Nephron (organoid): ENCODE measurements around the gene RBFA.
"Not testable (repeated sequence)": the region's sequence is repeated elsewhere in the genome, so short reads cannot be mapped to it uniquely, and the experiment has no call there.

ENCODE experiments used
- H3K27ac Mint-ChIP-seq, 3 experiments: 2 replicates each; pipeline ENCODE4 v1.8.0; 2020; ENCODE audit warnings: mixed read lengths in 3 of 3, mild to moderate bottlenecking in 2 of 3, moderate library complexity in 1 of 3
- H3K27me3 Mint-ChIP-seq: 2 replicates; pipeline ENCODE4 v1.8.0; 2021; ENCODE audit warnings: low read depth, mild to moderate bottlenecking, moderate library complexity, mixed read lengths
- H3K36me3 Mint-ChIP-seq: 2 replicates; pipeline ENCODE4 v1.8.0; 2020; ENCODE audit warnings: low read depth, mixed read lengths
- H3K4me1 Mint-ChIP-seq: 2 replicates; pipeline ENCODE4 v1.8.0; 2020; ENCODE audit warnings: mixed read lengths
- H3K4me3 Mint-ChIP-seq, 3 experiments: 2 replicates each; pipeline ENCODE4 v1.8.0; 2020; ENCODE audit warnings: mild to moderate bottlenecking in 3 of 3, mixed read lengths in 3 of 3, moderate library complexity in 2 of 3
- H3K9me3 Mint-ChIP-seq: 2 replicates; pipeline ENCODE4 v1.8.0; 2020; ENCODE audit warnings: mixed read lengths
- CTCF ChIP-seq, 3 experiments: fragments of 200-600 bp; sonication (generic); IDR thresholded peaks; one replicate each; pipeline ENCODE4 v1.5.0; 2021; ENCODE audit warnings: antibody characterized with exemption in 3 of 3; ENCODE audit not compliant: unreplicated experiment in 3 of 3

RBFA gene

GRCh38 chr18:79988451-79989194 lies 45.6 kb upstream of the RBFA start, which contains the start of gene TXNL4A:
Gene TXNL4A, minus strand, starts transcription at chr18:79988563. Its CDS starts 171 bp downstream, at chr18:79988392.
- no peaks in the 10 kb centered on the region for H3K9me3 Mint-ChIP-seq
- no peaks in the 10 kb centered on the region for H3K27me3 Mint-ChIP-seq
- H3K4me3 Mint-ChIP-seq = peak within 1 kb of the TSS; percentile 91 to 97 (median 95)
- H3K4me1 Mint-ChIP-seq = peaks cover 22% of the 10 kb centered on the region
- peaks cover 21% of the 10 kb centered on the region for H3K36me3 Mint-ChIP-seq
- no peak for TF ChIP-seq CTCF (IDR thresholded peaks at IDR 0.05; ENCODE audit: unreplicated experiment in 3 of 3)
- peak within 1 kb of the TSS; percentile 95 to 98 (median 98) for H3K27ac Mint-ChIP-seq

- Mint-ChIP-seq H3K36me3 (peaks cover 16% of the 10 kb centered on the region), H3K27me3 (no peaks in the 10 kb centered on the region), H3K4me3 (peak overlapping the region; percentile 91 to 97 (median 95)), H3K9me3 (no peaks in the 10 kb centered on the region), H3K27ac (peak overlapping the region; percentile 95 to 98 (median 98)), H3K4me1 (peaks cover 22% of the 10 kb centered on the region)
- no peak for TF ChIP-seq CTCF (IDR thresholded peaks at IDR 0.05; ENCODE audit: unreplicated experiment in 3 of 3)
These were observed 45.1 kb upstream of the RBFA start for GRCh38 chr18:79989195-79989497.

- no peaks in the 10 kb centered on the region for H3K9me3 Mint-ChIP-seq
- H3K4me3 Mint-ChIP-seq = no peak overlapping the region
- peak overlapping the region in 1 of 3 experiments; percentile 83 for H3K27ac Mint-ChIP-seq
- peaks cover 5% of the 10 kb centered on the region for H3K36me3 Mint-ChIP-seq
- H3K4me1 Mint-ChIP-seq = peaks cover 13% of the 10 kb centered on the region
- no peaks in the 10 kb centered on the region for H3K27me3 Mint-ChIP-seq
- TF ChIP-seq CTCF (IDR thresholded peaks at IDR 0.05; ENCODE audit: unreplicated experiment in 3 of 3) = no peak
These were observed 42.7 kb upstream of the RBFA start for GRCh38 chr18:79991494-79991893.

- H3K9me3 Mint-ChIP-seq = peaks cover 20% of the 10 kb centered on the region
- H3K27ac Mint-ChIP-seq, H3K4me3 Mint-ChIP-seq: not testable (repeated sequence)
These were observed 34.5 kb upstream of the RBFA start for GRCh38 chr18:79999701-80000100.

GRCh38 chr18:80000877-80001276 lies 33.4 kb upstream of the RBFA start:
- H3K27me3 Mint-ChIP-seq = peaks cover 3% of the 10 kb centered on the region
- peaks cover 22% of the 10 kb centered on the region for H3K9me3 Mint-ChIP-seq
- no peak overlapping the region for H3K4me3 Mint-ChIP-seq
- H3K36me3 Mint-ChIP-seq = peaks cover 13% of the 10 kb centered on the region
- TF ChIP-seq CTCF (IDR thresholded peaks at IDR 0.05; ENCODE audit: unreplicated experiment in 3 of 3) = no peak
- no peaks in the 10 kb centered on the region for H3K4me1 Mint-ChIP-seq
- no peak overlapping the region for H3K27ac Mint-ChIP-seq

More at GRCh38 chr18:79999701-80000100, 34.5 kb upstream of the RBFA start:
- H3K27me3 Mint-ChIP-seq, H3K4me1 Mint-ChIP-seq: not testable (repeated sequence)
- peaks cover 13% of the 10 kb centered on the region for H3K36me3 Mint-ChIP-seq

GRCh38 chr18:80002468-80002867 lies 31.8 kb upstream of the RBFA start:
- peaks cover 16% of the 10 kb centered on the region for H3K36me3 Mint-ChIP-seq
- no peak for TF ChIP-seq CTCF (IDR thresholded peaks at IDR 0.05; ENCODE audit: unreplicated experiment in 3 of 3)
- no peak overlapping the region for H3K27ac Mint-ChIP-seq
- peaks cover 3% of the 10 kb centered on the region for H3K27me3 Mint-ChIP-seq
- H3K4me3 Mint-ChIP-seq = no peak overlapping the region
- H3K9me3 Mint-ChIP-seq = peaks cover 31% of the 10 kb centered on the region
- no peaks in the 10 kb centered on the region for H3K4me1 Mint-ChIP-seq
